ENCODE results near the gene PTPRN.
"Not testable (repeated sequence)": the region's sequence is repeated elsewhere in the genome, so short reads cannot be mapped to it uniquely, and the experiment has no call there.

- not testable (repeated sequence) for TF ChIP-seq POLR2AphosphoS5 (IDR thresholded peaks at IDR 0.05; ENCODE audit: low read depth); REST (IDR thresholded peaks at IDR 0.05; ENCODE audit: unreplicated experiment); CTCF (conservative IDR thresholded peaks at IDR 0.05; ENCODE audit: low read depth in 2 of 2); NANOG (IDR thresholded peaks at IDR 0.05; ENCODE audit: borderline replicate concordance); EZH2phosphoT487 (IDR thresholded peaks at IDR 0.05; ENCODE audit: unreplicated experiment); STAT1 (IDR thresholded peaks at IDR 0.05; ENCODE audit: unreplicated experiment); EZH2 (IDR thresholded peaks at IDR 0.05; ENCODE audit: low read depth, unreplicated experiment); JUNB (IDR thresholded peaks at IDR 0.05; ENCODE audit: unreplicated experiment); CREB1 (CRISPR knock-in tag; IDR thresholded peaks at IDR 0.05; ENCODE audit: low read depth); ETS1 (IDR thresholded peaks at IDR 0.05); ZNF114 (CRISPR knock-in tag; IDR thresholded peaks at IDR 0.05)
Observed at GRCh38 chr2:219287116-219287440, 22.1 kb downstream of the PTPRN start.

Data from GM23338 (cell line).